ENCODE results near the gene AGA.

The AGA gene

DNA sequence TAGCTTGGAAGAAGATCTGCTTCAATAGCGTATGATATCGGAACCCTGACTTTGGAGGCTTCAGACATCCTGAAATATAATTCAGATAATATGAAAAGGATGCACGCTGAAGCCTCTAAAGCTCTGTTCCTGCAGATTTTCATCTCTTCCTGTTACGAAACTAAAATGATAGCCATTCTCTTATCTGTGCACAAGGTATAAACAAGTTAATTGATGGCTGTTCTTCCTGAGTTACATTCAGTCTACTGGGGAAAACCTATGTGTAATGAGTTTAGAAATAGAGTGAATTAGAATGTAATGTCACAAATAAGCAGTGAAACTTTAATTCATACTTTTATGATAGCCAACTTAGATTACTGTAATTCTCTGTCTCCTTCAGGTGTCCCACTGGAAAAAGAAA lies 36.8 kb upstream of the AGA start:
- H3K9me3 ChIP-seq (ENCODE audit: insufficient read depth, low read length) = no peaks in the 10 kb centered on the region
- H3K36me3 ChIP-seq (ENCODE audit: low read length) = no peaks in the 10 kb centered on the region
- H3K27ac ChIP-seq (ENCODE audit: low read depth, low read length) = no peak overlapping the region
- H3K9me2 ChIP-seq (replicated peaks; ENCODE audit: insufficient read depth, low read length) = no peaks in the 10 kb centered on the region
- H3K4me2 ChIP-seq (ENCODE audit: low read depth, low read length, poor library complexity, severe bottlenecking) = no peak overlapping the region
- H3K27me3 ChIP-seq (ENCODE audit: low read length) = no peaks in the 10 kb centered on the region
- no peak overlapping the region for H3K9ac ChIP-seq (ENCODE audit: low read length)
- no peaks in the 10 kb centered on the region for H4K20me1 ChIP-seq (ENCODE audit: low read depth, low read length)
- TF ChIP-seq, protein P1, sequence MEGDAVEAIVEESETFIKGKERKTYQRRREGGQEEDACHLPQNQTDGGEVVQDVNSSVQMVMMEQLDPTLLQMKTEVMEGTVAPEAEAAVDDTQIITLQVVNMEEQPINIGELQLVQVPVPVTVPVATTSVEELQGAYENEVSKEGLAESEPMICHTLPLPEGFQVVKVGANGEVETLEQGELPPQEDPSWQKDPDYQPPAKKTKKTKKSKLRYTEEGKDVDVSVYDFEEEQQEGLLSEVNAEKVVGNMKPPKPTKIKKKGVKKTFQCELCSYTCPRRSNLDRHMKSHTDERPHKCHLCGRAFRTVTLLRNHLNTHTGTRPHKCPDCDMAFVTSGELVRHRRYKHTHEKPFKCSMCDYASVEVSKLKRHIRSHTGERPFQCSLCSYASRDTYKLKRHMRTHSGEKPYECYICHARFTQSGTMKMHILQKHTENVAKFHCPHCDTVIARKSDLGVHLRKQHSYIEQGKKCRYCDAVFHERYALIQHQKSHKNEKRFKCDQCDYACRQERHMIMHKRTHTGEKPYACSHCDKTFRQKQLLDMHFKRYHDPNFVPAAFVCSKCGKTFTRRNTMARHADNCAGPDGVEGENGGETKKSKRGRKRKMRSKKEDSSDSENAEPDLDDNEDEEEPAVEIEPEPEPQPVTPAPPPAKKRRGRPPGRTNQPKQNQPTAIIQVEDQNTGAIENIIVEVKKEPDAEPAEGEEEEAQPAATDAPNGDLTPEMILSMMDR (IDR thresholded peaks at IDR 0.05; ENCODE audit: insufficient read depth, low read length, poor library complexity, severe bottlenecking) = no peak
- no peak for TF ChIP-seq EZH2phosphoT487 (conservative IDR thresholded peaks at IDR 0.05; ENCODE audit: low read length)
- H3F3A ChIP-seq (ENCODE audit: insufficient read depth) = no peaks in the 10 kb centered on the region
- H2AFZ ChIP-seq (ENCODE audit: low read depth, low read length, severe bottlenecking) = no peak overlapping the region
- no peaks in the 10 kb centered on the region for H3K79me2 ChIP-seq (ENCODE audit: insufficient read depth, low read length)
- H3K4me3 ChIP-seq (ENCODE audit: insufficient read depth, low read length, poor library complexity, severe bottlenecking) = no peak overlapping the region

DNA sequence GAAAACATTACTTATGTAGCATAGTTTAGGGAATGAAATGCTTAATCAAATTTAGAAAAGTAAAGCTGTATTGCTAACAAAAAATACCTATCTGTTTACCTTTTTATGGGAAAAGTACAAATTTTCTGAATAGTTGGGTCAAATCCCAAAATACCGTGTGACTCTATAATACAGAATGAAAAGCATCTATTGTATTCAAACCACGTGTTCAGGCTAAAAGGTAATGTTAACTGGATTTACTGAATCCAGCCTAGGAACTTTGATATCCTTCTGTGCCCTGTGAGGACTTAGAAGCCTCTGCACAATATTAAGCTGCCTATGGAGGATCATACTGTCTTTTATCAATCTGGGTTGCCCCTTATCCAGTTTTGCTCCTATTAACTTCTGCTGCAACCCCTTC lies 36.3 kb upstream of the AGA start:
- H3K27ac ChIP-seq (ENCODE audit: low read depth, low read length) = no peak overlapping the region
- H2AFZ ChIP-seq (ENCODE audit: low read depth, low read length, severe bottlenecking) = no peak overlapping the region
- H3K27me3 ChIP-seq (ENCODE audit: low read length) = no peaks in the 10 kb centered on the region
- H3F3A ChIP-seq (ENCODE audit: insufficient read depth) = no peaks in the 10 kb centered on the region
- H3K4me2 ChIP-seq (ENCODE audit: low read depth, low read length, poor library complexity, severe bottlenecking) = no peak overlapping the region
- H3K9me2 ChIP-seq (replicated peaks; ENCODE audit: insufficient read depth, low read length) = no peaks in the 10 kb centered on the region
- H3K79me2 ChIP-seq (ENCODE audit: insufficient read depth, low read length) = no peaks in the 10 kb centered on the region
- H3K9me3 ChIP-seq (ENCODE audit: insufficient read depth, low read length) = no peaks in the 10 kb centered on the region
- H4K20me1 ChIP-seq (ENCODE audit: low read depth, low read length) = no peaks in the 10 kb centered on the region
- no peaks in the 10 kb centered on the region for H3K36me3 ChIP-seq (ENCODE audit: low read length)
- no peak for TF ChIP-seq EZH2phosphoT487 (conservative IDR thresholded peaks at IDR 0.05; ENCODE audit: low read length)
- TF ChIP-seq, protein P1 (IDR thresholded peaks at IDR 0.05; ENCODE audit: insufficient read depth, low read length, poor library complexity, severe bottlenecking) = no peak
- H3K4me3 ChIP-seq (ENCODE audit: insufficient read depth, low read length, poor library complexity, severe bottlenecking) = no peak overlapping the region
- no peak overlapping the region for H3K9ac ChIP-seq (ENCODE audit: low read length)

DNA sequence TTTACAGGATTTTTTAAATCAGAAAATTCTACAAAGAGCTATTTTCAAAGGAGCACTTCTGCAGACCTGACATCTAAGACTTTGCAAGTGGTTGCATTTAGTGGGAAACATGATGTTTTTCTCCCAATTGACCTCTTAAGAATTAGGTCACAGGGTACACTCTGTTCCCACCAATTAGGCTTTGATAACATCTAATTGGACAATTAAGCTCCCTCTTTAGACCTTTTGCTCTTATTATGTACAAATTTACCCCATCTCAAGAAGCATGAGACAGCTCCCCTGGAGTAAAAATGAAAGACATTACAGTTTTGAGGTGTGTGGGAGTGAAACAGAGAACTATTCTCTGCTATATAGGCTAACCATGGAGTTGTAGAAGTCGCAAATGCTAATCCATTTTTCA lies 31.8 kb upstream of the AGA start:
- Histone ChIP-seq H3K36me3 (ENCODE audit: low read length) (no peaks in the 10 kb centered on the region), H3K27ac (ENCODE audit: low read depth, low read length) (no peak overlapping the region), H3K4me3 (ENCODE audit: insufficient read depth, low read length, poor library complexity, severe bottlenecking) (no peak overlapping the region), H3K4me2 (ENCODE audit: low read depth, low read length, poor library complexity, severe bottlenecking) (no peak overlapping the region), H2AFZ (ENCODE audit: low read depth, low read length, severe bottlenecking) (no peak overlapping the region), H3K79me2 (ENCODE audit: insufficient read depth, low read length) (no peaks in the 10 kb centered on the region), H3K9ac (ENCODE audit: low read length) (no peak overlapping the region), H3K9me3 (ENCODE audit: insufficient read depth, low read length) (no peaks in the 10 kb centered on the region), H4K20me1 (ENCODE audit: low read depth, low read length) (no peaks in the 10 kb centered on the region), H3F3A (ENCODE audit: insufficient read depth) (no peaks in the 10 kb centered on the region), H3K9me2 (replicated peaks; ENCODE audit: insufficient read depth, low read length) (no peaks in the 10 kb centered on the region), H3K27me3 (ENCODE audit: low read length) (no peaks in the 10 kb centered on the region)
- TF ChIP-seq, protein P1 (IDR thresholded peaks at IDR 0.05; ENCODE audit: insufficient read depth, low read length, poor library complexity, severe bottlenecking) = no peak
- TF ChIP-seq EZH2phosphoT487 (conservative IDR thresholded peaks at IDR 0.05; ENCODE audit: low read length) = no peak

DNA sequence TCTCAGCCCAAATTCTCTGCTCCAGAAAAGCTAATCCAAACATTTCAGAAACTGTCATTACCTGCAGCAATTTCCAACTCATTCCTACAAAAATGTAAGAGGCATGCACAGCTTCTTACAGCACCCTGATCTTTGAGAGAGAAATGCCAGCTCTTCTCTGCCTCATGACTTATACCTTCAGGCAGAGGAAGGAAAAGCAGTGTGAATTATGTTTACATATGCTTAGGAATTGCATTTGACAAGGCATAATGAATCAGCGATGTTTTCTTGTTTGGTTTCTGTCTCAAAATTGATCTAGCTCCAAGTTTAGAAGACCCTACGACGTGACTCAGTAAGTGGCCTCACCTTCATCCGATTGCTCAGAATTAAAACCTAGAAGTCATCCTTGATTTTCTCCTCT lies 21.8 kb upstream of the AGA start:
- Histone ChIP-seq H3K9me3 (ENCODE audit: insufficient read depth, low read length) (no peaks in the 10 kb centered on the region), H3K4me2 (ENCODE audit: low read depth, low read length, poor library complexity, severe bottlenecking) (no peak overlapping the region), H3K27me3 (ENCODE audit: low read length) (no peaks in the 10 kb centered on the region), H3K36me3 (ENCODE audit: low read length) (no peaks in the 10 kb centered on the region), H2AFZ (ENCODE audit: low read depth, low read length, severe bottlenecking) (no peak overlapping the region), H3K79me2 (ENCODE audit: insufficient read depth, low read length) (no peaks in the 10 kb centered on the region), H4K20me1 (ENCODE audit: low read depth, low read length) (no peaks in the 10 kb centered on the region), H3K9me2 (replicated peaks; ENCODE audit: insufficient read depth, low read length) (no peaks in the 10 kb centered on the region), H3K4me3 (ENCODE audit: insufficient read depth, low read length, poor library complexity, severe bottlenecking) (no peak overlapping the region), H3F3A (ENCODE audit: insufficient read depth) (no peaks in the 10 kb centered on the region), H3K9ac (ENCODE audit: low read length) (no peak overlapping the region), H3K27ac (ENCODE audit: low read depth, low read length) (no peak overlapping the region)
- TF ChIP-seq, protein P1 (IDR thresholded peaks at IDR 0.05; ENCODE audit: insufficient read depth, low read length, poor library complexity, severe bottlenecking) = no peak
- no peak for TF ChIP-seq EZH2phosphoT487 (conservative IDR thresholded peaks at IDR 0.05; ENCODE audit: low read length)
